A549 (cell line): ENCODE measurements around the gene SCG2.

Source experiments
- CEBPB ChIP-seq, 2 experiments: fragments of >200 bp in 1 of 2; sonication (Bioruptor Twin) in 1 of 2; formaldehyde crosslinking in 1 of 2; IDR thresholded peaks; 2 replicates each; pipeline ENCODE4 v1.6.1; 2012 to 2016
- CHD2 ChIP-seq: fragments of 150-350 bp; IDR thresholded peaks from 2 replicates; pipeline ENCODE4 v1.6.1; 2014; ENCODE audit warnings: low read length; ENCODE audit not compliant: partially characterized antibody
- EP300 ChIP-seq, 2 experiments: fragments of >200 bp; sonication (Bioruptor Twin); formaldehyde crosslinking; IDR thresholded peaks; 2 replicates in 1 of 2; 3 replicates in 1 of 2; pipeline ENCODE4 v1.6.1; 2016 to 2017
- RAD21 ChIP-seq, 2 experiments: fragments of >200 bp in 1 of 2; sonication (Bioruptor Twin) in 1 of 2; formaldehyde crosslinking in 1 of 2; IDR thresholded peaks in 1 of 2; conservative IDR thresholded peaks in 1 of 2; 2 replicates in 1 of 2; 3 replicates in 1 of 2; pipeline ENCODE4 v1.6.1; 2012 to 2018; ENCODE audit warnings: inconsistent platforms in 1 of 2
- RARB ChIP-seq: fragments of 250-450 bp; sonication (Bioruptor Pico); IDR thresholded peaks from 2 replicates; pipeline ENCODE4 v1.8.0; 2021; ENCODE audit warnings: mild to moderate bottlenecking, moderate library complexity
- RCOR1 ChIP-seq: fragments of 150-350 bp; IDR thresholded peaks from 2 replicates; pipeline ENCODE4 v1.6.1; 2014; ENCODE audit warnings: antibody characterized with exemption, low read length, low read depth
- SREBF2 ChIP-seq: fragments of 450-650 bp; IDR thresholded peaks from 2 replicates; pipeline ENCODE4 v1.6.1; 2014; ENCODE audit warnings: mild to moderate bottlenecking, moderate library complexity
- ZSCAN20 ChIP-seq: fragments of 250-450 bp; sonication (Bioruptor Pico); IDR thresholded peaks from 2 replicates; pipeline ENCODE4 v1.8.0; 2022; ENCODE audit warnings: mild to moderate bottlenecking, moderate library complexity
- TF ChIP-seq, protein P1 (sequence below): fragments of >200 bp; sonication (Bioruptor Twin); formaldehyde crosslinking; IDR thresholded peaks from 3 replicates; pipeline ENCODE4 v1.5.1; 2016
- TF ChIP-seq, protein P2 (sequence below): fragments of 250-450 bp; sonication (Bioruptor Pico); IDR thresholded peaks from 2 replicates; pipeline ENCODE4 v1.5.0; 2020; ENCODE audit warnings: low read depth, mild to moderate bottlenecking, moderate library complexity
- TF ChIP-seq, protein P3 (sequence below): IDR thresholded peaks from 2 replicates; pipeline ENCODE4 v1.6.1; 2012

DNA sequence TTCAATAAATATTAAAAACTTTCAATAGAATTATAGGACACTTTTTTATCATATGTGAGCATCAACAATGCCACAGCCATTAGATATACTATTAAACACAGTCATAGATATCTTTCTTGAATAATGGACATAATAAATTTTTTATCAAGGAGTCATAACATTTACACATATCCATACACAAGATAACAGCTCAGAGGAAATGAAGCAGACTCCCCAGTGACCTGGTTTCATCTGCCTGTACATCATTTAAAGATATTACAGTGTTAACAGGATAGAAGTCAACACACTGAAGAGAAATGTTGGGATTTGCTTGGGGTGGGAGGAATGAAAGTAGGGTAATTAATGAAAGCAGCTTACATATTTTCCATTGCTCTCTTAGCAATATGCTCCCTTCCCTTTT lies 5.1 kb downstream of the SCG2 start:
- TF ChIP-seq CHD2 (no peak), EP300 (IDR thresholded peaks at IDR 0.05) (no peak), CEBPB (IDR thresholded peaks at IDR 0.05) (no peak), RCOR1 (no peak), ZSCAN20 (CRISPR knock-in tag) (no peak), RARB (CRISPR knock-in tag) (no peak), SREBF2 (no peak), RAD21 (conservative IDR thresholded peaks at IDR 0.05 in 1 of 2, IDR thresholded peaks at IDR 0.05 in 1 of 2) (no peak)
- TF ChIP-seq, protein P1, sequence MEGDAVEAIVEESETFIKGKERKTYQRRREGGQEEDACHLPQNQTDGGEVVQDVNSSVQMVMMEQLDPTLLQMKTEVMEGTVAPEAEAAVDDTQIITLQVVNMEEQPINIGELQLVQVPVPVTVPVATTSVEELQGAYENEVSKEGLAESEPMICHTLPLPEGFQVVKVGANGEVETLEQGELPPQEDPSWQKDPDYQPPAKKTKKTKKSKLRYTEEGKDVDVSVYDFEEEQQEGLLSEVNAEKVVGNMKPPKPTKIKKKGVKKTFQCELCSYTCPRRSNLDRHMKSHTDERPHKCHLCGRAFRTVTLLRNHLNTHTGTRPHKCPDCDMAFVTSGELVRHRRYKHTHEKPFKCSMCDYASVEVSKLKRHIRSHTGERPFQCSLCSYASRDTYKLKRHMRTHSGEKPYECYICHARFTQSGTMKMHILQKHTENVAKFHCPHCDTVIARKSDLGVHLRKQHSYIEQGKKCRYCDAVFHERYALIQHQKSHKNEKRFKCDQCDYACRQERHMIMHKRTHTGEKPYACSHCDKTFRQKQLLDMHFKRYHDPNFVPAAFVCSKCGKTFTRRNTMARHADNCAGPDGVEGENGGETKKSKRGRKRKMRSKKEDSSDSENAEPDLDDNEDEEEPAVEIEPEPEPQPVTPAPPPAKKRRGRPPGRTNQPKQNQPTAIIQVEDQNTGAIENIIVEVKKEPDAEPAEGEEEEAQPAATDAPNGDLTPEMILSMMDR = no peak
- TF ChIP-seq, protein P2, sequence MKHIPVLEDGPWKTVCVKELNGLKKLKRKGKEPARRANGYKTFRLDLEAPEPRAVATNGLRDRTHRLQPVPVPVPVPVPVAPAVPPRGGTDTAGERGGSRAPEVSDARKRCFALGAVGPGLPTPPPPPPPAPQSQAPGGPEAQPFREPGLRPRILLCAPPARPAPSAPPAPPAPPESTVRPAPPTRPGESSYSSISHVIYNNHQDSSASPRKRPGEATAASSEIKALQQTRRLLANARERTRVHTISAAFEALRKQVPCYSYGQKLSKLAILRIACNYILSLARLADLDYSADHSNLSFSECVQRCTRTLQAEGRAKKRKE = no peak
- TF ChIP-seq, protein P3, sequence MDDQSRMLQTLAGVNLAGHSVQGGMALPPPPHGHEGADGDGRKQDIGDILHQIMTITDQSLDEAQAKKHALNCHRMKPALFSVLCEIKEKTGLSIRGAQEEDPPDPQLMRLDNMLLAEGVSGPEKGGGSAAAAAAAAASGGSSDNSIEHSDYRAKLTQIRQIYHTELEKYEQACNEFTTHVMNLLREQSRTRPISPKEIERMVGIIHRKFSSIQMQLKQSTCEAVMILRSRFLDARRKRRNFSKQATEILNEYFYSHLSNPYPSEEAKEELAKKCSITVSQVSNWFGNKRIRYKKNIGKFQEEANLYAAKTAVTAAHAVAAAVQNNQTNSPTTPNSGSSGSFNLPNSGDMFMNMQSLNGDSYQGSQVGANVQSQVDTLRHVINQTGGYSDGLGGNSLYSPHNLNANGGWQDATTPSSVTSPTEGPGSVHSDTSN = no peak
